Endometrial microvascular endothelial cells (primary cell): ENCODE results near the gene DLK2. TPM values are rescaled to one million over a fixed set of nuclear protein-coding genes. Genes with fewer than 3 reads are reported as not detected.
"Not testable (repeated sequence)": the region's sequence is repeated elsewhere in the genome, so short reads cannot be mapped to it uniquely, and the experiment has no call there.

Experiments used
- in situ Hi-C: cut with HindIII; loops from 2 replicates; pipeline ENCODE4 v1.10.0; 2017; ENCODE audit warnings: low sequenced_read_pairs, low pct_unique_long_range_greater_than_20kb; ENCODE audit errors: inconsistent ontology term
- total RNA-seq: library from RNA; depleted of rRNA; stranded (reverse); fragments of >200 nt; gene quantifications from one replicate; pipeline ENCODE4 v1.2.3, GENCODE V29; 2015; ENCODE audit errors: inconsistent ontology term

Gene DLK2
- not detected for total RNA-seq

- in situ Hi-C loops, result no loop called here
Measured at GRCh38 chr6:43455531-43456428, at the start of gene DLK2. DLK2 (minus strand) TSS chr6:43455548; CDS start chr6:43454825, 723 bp downstream.

DNA sequence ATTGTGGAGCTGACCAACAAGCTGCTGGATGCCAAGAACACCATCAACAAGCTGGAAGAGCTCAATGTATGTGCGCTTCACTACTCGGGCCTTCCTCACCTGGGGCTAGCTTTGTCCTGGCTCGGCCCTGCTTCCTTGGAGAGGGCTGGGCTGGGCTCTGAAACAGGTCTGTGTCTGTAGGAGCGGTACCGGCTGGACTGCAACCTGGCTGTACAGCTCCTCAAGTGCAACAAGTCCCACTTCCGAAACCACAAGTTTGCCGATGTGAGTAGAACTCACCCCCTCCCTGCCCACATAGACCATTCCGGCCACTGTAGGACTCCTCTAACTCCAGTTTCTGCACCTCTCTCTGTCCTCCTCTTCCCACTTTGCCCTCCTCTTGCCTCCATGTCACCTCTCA, 48.1 kb upstream of the DLK2 start:
- in situ Hi-C loops, result loop anchor here (10.0 kb wide), 1 partner anchor 119 kb away; no protein-coding TSS in a partner anchor

GRCh38 chr6:43502666-43503065, 47.3 kb upstream of the DLK2 start:
- in situ Hi-C loops, result loop anchor here (10.0 kb wide), 1 partner anchor 118 kb away; no protein-coding TSS in a partner anchor

GRCh38 chr6:43500921-43501320, 45.6 kb upstream of the DLK2 start:
- in situ Hi-C loops, result loop anchor here (10.0 kb wide), 1 partner anchor 116 kb away; no protein-coding TSS in a partner anchor

DNA sequence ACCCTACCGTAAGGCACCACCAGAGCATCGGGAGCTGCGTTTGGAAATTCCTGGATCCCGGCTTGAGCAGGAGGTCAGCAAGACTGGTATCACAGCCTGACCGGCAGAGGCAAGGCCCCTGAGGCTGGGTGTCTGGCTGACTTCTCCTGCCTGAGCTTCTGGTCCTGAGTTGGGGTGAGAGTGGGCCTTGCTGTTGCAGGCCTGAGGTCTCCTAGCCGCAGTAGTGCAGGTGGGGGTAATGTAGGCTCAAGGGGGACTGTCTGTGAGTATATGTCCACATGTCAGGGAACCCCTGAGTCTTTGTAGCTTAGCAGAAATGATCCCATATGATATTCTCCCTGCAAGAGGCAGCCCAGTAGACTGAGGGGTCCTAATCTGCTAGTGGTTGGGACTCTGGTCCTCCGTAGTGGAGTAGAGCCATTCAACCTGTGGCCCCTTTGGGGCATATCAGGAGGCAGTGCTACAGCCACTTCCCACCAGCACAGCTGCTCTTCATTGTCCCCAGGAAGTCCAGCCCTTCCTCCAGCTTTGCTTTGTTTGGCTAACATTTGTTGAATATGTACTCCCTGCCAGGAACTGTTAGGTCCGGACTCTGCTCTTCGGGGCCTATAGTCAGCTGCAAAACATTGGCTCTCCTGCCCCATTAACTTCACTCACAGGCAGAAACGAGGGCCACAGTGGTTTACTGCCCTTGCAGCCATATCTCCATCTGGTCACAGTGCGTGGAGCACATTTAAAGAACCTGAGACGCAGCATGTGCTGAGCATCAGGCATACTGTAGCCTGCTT, 43.9 kb upstream of the DLK2 start:
- in situ Hi-C loops, result no loop called here

DNA sequence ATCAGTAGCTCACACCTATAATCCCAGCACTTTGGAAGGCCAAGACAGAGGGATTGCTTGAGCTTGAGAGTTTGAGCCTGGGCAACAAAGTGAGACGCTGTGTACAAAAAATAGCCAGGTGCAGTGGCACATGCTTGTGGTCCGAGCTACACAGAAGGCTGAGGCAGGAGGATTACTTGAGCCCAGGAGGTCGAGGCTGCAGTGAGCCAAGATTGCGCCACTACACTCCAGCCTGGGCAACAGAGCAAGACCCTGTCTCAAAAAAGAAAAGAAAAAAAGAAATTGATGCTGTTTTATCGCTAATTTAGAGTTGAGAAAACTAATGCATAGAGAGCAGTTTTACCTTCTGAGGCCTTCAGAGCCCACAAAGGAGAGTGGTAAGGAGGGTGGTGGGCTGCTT, 42.9 kb upstream of the DLK2 start:
- in situ Hi-C loops, result not testable (repeated sequence)

- in situ Hi-C loops, result no loop called here
Measured at GRCh38 chr6:43497689-43498088, 42.3 kb upstream of the DLK2 start.

- in situ Hi-C loops, result no loop called here
Measured at GRCh38 chr6:43497129-43497396, 41.7 kb upstream of the DLK2 start.

- in situ Hi-C loops, result no loop called here
Measured at GRCh38 chr6:43496370-43497128, 41.2 kb upstream of the DLK2 start.

GRCh38 chr6:43495409-43495941, 40.1 kb upstream of the DLK2 start:
- in situ Hi-C loops, result no loop called here

GRCh38 chr6:43494766-43495165, 39.4 kb upstream of the DLK2 start:
- in situ Hi-C loops, result no loop called here

- in situ Hi-C loops, result no loop called here
Measured at GRCh38 chr6:43494321-43494720, 39.0 kb upstream of the DLK2 start.

GRCh38 chr6:43493833-43494232, 38.5 kb upstream of the DLK2 start:
- in situ Hi-C loops, result no loop called here

DNA sequence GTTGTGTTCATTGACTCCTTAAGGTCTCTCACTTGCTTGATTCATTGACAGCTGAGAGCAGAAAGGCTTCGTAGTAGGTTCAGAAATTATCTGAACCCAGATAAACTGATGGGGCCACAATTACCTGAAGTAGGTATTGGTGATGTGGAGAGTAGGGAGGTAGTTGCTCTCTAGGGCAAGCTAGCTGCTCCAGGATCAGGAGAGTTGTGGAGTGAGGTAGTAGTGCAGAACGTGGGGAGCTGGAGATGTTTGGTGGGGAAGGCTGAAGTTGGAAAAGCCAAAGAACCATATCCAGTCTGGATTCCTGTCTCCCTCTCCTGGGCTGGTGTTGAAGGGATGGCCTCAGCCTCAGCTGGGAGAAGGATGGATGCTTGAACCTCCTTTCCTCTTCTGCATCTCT, 37.9 kb upstream of the DLK2 start:
- in situ Hi-C loops, result no loop called here

GRCh38 chr6:43492673-43493072, 37.3 kb upstream of the DLK2 start:
- in situ Hi-C loops, result no loop called here

- in situ Hi-C loops, result no loop called here
Measured at GRCh38 chr6:43491750-43492661, 36.7 kb upstream of the DLK2 start.

GRCh38 chr6:43490523-43490939, 35.2 kb upstream of the DLK2 start:
- in situ Hi-C loops, result no loop called here
